ENCODE results near the gene MUCL3.
A peak's percentile ranks its signal among the peaks of the same experiment; 100 is the strongest.
"Not testable (repeated sequence)": the region's sequence is repeated elsewhere in the genome, so short reads cannot be mapped to it uniquely, and the experiment has no call there.

MUCL3 gene

DNA sequence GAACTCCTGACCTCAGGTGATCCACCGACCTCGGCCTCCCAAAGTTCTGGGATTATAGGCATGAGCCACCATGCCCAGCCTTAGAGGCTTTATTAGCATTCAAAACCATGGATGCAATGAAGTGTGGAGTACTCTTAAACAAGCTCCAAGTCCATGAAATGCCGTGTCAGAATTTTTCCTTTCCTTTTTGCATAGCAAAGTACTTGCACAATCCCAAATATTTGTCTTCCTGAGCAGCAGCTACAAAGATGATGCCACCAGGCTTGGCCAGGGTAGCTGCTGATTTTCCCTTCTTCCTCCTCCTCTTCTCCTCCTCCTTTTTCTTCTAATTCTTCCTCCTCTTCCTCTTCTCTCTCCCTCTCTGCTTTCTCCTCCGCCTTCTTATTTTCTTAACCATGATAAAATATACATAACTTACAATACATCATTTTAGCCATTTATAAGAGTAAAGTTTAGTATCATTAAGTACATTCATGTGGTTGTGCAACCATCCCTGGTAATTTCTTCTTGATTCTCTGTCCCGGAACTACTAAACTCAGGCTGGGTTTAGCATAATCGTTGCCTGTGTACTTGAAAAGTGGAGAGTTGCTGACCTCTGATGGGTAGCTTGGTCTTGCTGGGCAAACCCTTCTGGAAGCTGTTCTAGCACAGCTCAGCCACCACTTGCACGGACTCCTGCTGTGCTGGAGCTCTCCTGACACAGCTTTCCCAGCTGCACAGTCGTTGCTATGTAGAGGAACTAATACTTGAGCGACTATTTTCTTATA is 20.3 kb downstream of the MUCL3 start:
- TF ChIP-seq, protein P1, sequence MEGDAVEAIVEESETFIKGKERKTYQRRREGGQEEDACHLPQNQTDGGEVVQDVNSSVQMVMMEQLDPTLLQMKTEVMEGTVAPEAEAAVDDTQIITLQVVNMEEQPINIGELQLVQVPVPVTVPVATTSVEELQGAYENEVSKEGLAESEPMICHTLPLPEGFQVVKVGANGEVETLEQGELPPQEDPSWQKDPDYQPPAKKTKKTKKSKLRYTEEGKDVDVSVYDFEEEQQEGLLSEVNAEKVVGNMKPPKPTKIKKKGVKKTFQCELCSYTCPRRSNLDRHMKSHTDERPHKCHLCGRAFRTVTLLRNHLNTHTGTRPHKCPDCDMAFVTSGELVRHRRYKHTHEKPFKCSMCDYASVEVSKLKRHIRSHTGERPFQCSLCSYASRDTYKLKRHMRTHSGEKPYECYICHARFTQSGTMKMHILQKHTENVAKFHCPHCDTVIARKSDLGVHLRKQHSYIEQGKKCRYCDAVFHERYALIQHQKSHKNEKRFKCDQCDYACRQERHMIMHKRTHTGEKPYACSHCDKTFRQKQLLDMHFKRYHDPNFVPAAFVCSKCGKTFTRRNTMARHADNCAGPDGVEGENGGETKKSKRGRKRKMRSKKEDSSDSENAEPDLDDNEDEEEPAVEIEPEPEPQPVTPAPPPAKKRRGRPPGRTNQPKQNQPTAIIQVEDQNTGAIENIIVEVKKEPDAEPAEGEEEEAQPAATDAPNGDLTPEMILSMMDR (IDR thresholded peaks at IDR 0.05; ENCODE audit: low read depth, low read length, missing control alignments) = no peak
- no peak overlapping the region for H3K4me3 ChIP-seq (ENCODE audit: low read depth, low read length)
- in situ Hi-C loops (cut with HindIII; ENCODE audit: low sequenced_read_pairs) = no loop called here
- no peak for DNase-seq (ENCODE audit: low read depth)

DNA sequence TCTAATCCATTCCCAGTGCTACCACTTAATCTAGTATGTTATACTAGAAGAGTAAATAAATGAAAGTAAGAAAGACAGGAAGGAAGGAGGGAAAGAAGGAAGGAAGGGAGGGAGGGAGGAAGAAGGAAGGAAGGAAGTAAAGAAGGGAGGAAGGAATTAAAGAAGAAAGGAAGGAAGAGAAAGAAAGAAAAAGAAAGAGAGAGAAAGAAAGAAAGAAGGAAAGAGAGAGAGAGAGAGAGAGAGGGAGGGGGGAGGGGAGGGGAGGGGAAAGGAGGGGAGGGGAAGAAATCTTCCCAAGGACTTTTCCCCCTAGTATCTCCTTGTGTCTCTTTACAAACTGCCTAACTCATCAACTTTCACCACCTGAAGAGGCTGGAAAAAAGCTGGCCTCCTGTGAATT is 21.9 kb downstream of the MUCL3 start:
- TF ChIP-seq, protein P1 (IDR thresholded peaks at IDR 0.05; ENCODE audit: low read depth, low read length, missing control alignments) = no peak
- no peak overlapping the region for H3K4me3 ChIP-seq (ENCODE audit: low read depth, low read length)
- in situ Hi-C loops (cut with HindIII; ENCODE audit: low sequenced_read_pairs) = no loop called here
- no peak for DNase-seq (ENCODE audit: low read depth)

GRCh38 chr6:30963641-30964040 is 22.9 kb downstream of the MUCL3 start:
- in situ Hi-C loops (cut with HindIII; ENCODE audit: low sequenced_read_pairs) = no loop called here
- peak; percentile 26 for DNase-seq (ENCODE audit: low read depth)
- TF ChIP-seq, protein P1 (IDR thresholded peaks at IDR 0.05; ENCODE audit: low read depth, low read length, missing control alignments) = no peak
- H3K4me3 ChIP-seq (ENCODE audit: low read depth, low read length) = no peak overlapping the region

DNA sequence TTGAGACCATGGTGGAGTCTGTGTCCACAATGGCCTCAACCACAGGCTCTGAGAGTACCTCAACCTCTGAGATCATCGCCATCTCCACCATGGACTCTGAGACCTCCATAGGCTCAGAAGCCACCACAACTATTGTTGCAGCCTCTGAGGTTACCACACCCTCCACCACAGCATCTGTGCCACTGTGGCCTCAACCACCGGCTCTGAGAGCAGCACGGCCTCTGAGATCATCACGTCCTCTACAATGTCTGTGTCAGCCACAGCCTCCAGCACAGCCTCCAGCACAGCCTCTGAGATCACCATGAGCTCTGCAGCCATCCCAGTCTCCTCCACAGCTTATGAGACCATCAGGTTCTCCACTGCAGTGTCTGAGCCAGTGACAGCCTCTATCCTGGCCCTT is 23.3 kb downstream of the MUCL3 start:
- no peak for DNase-seq (ENCODE audit: low read depth)
- no peak overlapping the region for H3K4me3 ChIP-seq (ENCODE audit: low read depth, low read length)
- in situ Hi-C loops (cut with HindIII; ENCODE audit: low sequenced_read_pairs) = no loop called here
- TF ChIP-seq, protein P1 (IDR thresholded peaks at IDR 0.05; ENCODE audit: low read depth, low read length, missing control alignments) = no peak

DNA sequence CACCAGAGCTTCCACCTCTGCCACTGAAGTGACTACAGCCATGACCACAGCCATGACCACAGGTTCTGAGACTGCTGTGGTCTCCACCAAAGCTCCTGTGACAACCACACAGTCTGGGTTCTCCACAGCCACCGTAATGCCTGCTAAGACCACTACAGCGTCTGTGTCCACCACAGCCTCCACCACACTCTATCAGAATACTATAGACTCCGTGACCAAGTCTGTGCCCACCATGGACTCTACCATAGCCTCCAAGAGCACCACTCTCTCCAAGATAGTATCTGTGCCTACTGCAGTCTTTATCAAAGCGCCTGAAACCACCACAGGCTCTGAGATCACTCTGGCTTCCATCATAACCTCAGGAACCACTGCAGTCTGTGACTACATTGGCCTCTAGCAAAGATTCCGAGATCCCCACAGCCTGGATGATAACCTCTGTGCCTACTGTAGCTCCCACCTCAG is 24.4 kb downstream of the MUCL3 start:
- DNase-seq (ENCODE audit: low read depth) = no peak
- in situ Hi-C loops (cut with HindIII; ENCODE audit: low sequenced_read_pairs) = no loop called here
- TF ChIP-seq, protein P1 (IDR thresholded peaks at IDR 0.05; ENCODE audit: low read depth, low read length, missing control alignments) = no peak

GRCh38 chr6:30966154-30966553 is 25.4 kb downstream of the MUCL3 start:
- TF ChIP-seq, protein P1 (IDR thresholded peaks at IDR 0.05; ENCODE audit: low read depth, low read length, missing control alignments) = no peak
- no peak overlapping the region for H3K4me3 ChIP-seq (ENCODE audit: low read depth, low read length)
- no peak for DNase-seq (ENCODE audit: low read depth)
- in situ Hi-C loops (cut with HindIII; ENCODE audit: low sequenced_read_pairs) = no loop called here

More for the DNA sequence above, 24.4 kb downstream of the MUCL3 start:
- no peak overlapping the region for H3K4me3 ChIP-seq (ENCODE audit: low read depth, low read length)

- H3K4me3 ChIP-seq (ENCODE audit: low read depth, low read length); DNase-seq (ENCODE audit: low read depth); in situ Hi-C loops (cut with HindIII; ENCODE audit: low sequenced_read_pairs): not testable (repeated sequence)
Measured at GRCh38 chr6:30969171-30969570, 28.4 kb downstream of the MUCL3 start.
